A673 (cell line): ENCODE measurements around the gene CCL7.

ENCODE experiments used
- CTCF ChIP-seq: fragments of 300-800, 200-600 bp; sonication (generic); conservative IDR thresholded peaks from 2 replicates; pipeline ENCODE4 v1.5.1; 2017; ENCODE audit warnings: low read depth, mild to moderate bottlenecking, antibody characterized with exemption, low read length, moderate library complexity, mixed read lengths
- EZH2 ChIP-seq: fragments of 200-600 bp; sonication (generic); IDR thresholded peaks from 2 replicates; pipeline ENCODE4 v1.6.1; 2017; ENCODE audit warnings: borderline replicate concordance, low read depth, mild to moderate bottlenecking, mixed read lengths, antibody characterized with exemption, low read length; ENCODE audit not compliant: poor library complexity, severe bottlenecking

GRCh38 chr17:34290586-34290985 lies 20.6 kb downstream of the CCL7 start:
- TF ChIP-seq CTCF (no peak), EZH2 (no peak)
